HepG2 (cell line): Measurements from ENCODE around the gene IL5RA. TPM values are rescaled to one million over a fixed set of nuclear protein-coding genes. Genes with fewer than 3 reads are reported as not detected.

Source experiments
- BORCS8-MEF2B ChIP-seq: sonication (generic); formaldehyde crosslinking; IDR thresholded peaks from 2 replicates; pipeline ENCODE4 v1.8.0; 2022; ENCODE audit warnings: mild to moderate bottlenecking, missing genetic modification reagents
- CEBPG ChIP-seq: IDR thresholded peaks from 2 replicates; pipeline ENCODE4 v1.6.1; 2016
- CSRNP2 ChIP-seq: sonication (generic); formaldehyde crosslinking; conservative IDR thresholded peaks from 2 replicates; pipeline ENCODE4 v1.8.0; 2022; ENCODE audit warnings: low read depth, missing genetic modification reagents
- FOXA3 ChIP-seq: IDR thresholded peaks from 2 replicates; pipeline ENCODE4 v1.6.1; 2016; ENCODE audit warnings: missing genetic modification reagents, missing compliant biosample characterization
- HIC2 ChIP-seq: sonication (generic); formaldehyde crosslinking; IDR thresholded peaks from 2 replicates; pipeline ENCODE4 v1.9.0; 2022; ENCODE audit warnings: low read depth, missing genetic modification reagents
- KLF11 ChIP-seq: IDR thresholded peaks from 2 replicates; pipeline ENCODE4 v1.6.1; 2016; ENCODE audit warnings: missing compliant biosample characterization
- MAF1 ChIP-seq: sonication (generic); formaldehyde crosslinking; IDR thresholded peaks from 2 replicates; pipeline ENCODE4 v1.5.0; 2020; ENCODE audit warnings: missing genetic modification reagents, borderline replicate concordance
- MTF1 ChIP-seq: sonication (generic); formaldehyde crosslinking; IDR thresholded peaks from 2 replicates; pipeline ENCODE4 v1.5.0; 2020; ENCODE audit warnings: missing genetic modification reagents
- RARA ChIP-seq: IDR thresholded peaks from 2 replicates; pipeline ENCODE4 v1.6.1; 2016; ENCODE audit warnings: missing genetic modification reagents, missing compliant biosample characterization
- SCMH1 ChIP-seq: sonication (generic); formaldehyde crosslinking; IDR thresholded peaks from 2 replicates; pipeline ENCODE4 v1.9.0; 2021; ENCODE audit warnings: missing genetic modification reagents, mild to moderate bottlenecking, borderline replicate concordance
- SNAPC4 ChIP-seq: sonication (generic); formaldehyde crosslinking; IDR thresholded peaks from 2 replicates; pipeline ENCODE4 v1.4.0; 2020; ENCODE audit warnings: mild to moderate bottlenecking, missing genetic modification reagents
- TOPORS ChIP-seq: sonication (generic); formaldehyde crosslinking; IDR thresholded peaks from 2 replicates; pipeline ENCODE4 v1.8.0; 2023; ENCODE audit warnings: mild to moderate bottlenecking, missing genetic modification reagents
- YEATS4 ChIP-seq: sonication (generic); formaldehyde crosslinking; IDR thresholded peaks from 2 replicates; pipeline ENCODE4 v1.4.0; 2020; ENCODE audit warnings: missing genetic modification reagents, borderline replicate concordance
- ZZZ3 ChIP-seq: sonication (generic); formaldehyde crosslinking; IDR thresholded peaks from 2 replicates; pipeline ENCODE4 v1.4.0; 2020; ENCODE audit warnings: missing genetic modification reagents, mild to moderate bottlenecking, borderline replicate concordance
- polyA plus RNA-seq, 8 experiments: library from polyadenylated mRNA; depleted of rRNA in 3 of 8; stranded (reverse) in 7 of 8; unstranded in 1 of 8; fragments of >200 nt; fragmentation: Illumina TruSeq in 4 of 8; extraction: Trizol in 4 of 8; gene quantifications; 2 replicates each; pipeline versions ENCODE4 v1.2.1 to v1.2.3, GENCODE V29; 2011 to 2016; ENCODE audit warnings: low read depth in 4 of 8, missing spikeins in 1 of 8, mixed read lengths in 1 of 8; ENCODE audit not compliant: insufficient read depth in 1 of 8
- total RNA-seq, 5 experiments: library from RNA; depleted of rRNA; stranded (reverse); fragments of >200 nt; fragmentation: Illumina TruSeq; extraction: Trizol; gene quantifications; 2 replicates each; pipeline ENCODE4 v1.2.3, GENCODE V29; 2016; ENCODE audit warnings: low read depth in 1 of 5
- TF ChIP-seq, protein P1 (sequence below): sonication (generic); formaldehyde crosslinking; conservative IDR thresholded peaks from 2 replicates; pipeline ENCODE4 v1.4.0; 2020; ENCODE audit warnings: missing genetic modification reagents
- TF ChIP-seq, protein P2 (sequence below): sonication (generic); formaldehyde crosslinking; IDR thresholded peaks from 2 replicates; pipeline ENCODE4 v1.4.0; 2020; ENCODE audit warnings: missing genetic modification reagents

Gene IL5RA
- total and polyA plus RNA-seq, 2 of the 13 experiments (the other 11 are each of a cell fraction or from before 2014, with no cell fraction given), result not detected

DNA sequence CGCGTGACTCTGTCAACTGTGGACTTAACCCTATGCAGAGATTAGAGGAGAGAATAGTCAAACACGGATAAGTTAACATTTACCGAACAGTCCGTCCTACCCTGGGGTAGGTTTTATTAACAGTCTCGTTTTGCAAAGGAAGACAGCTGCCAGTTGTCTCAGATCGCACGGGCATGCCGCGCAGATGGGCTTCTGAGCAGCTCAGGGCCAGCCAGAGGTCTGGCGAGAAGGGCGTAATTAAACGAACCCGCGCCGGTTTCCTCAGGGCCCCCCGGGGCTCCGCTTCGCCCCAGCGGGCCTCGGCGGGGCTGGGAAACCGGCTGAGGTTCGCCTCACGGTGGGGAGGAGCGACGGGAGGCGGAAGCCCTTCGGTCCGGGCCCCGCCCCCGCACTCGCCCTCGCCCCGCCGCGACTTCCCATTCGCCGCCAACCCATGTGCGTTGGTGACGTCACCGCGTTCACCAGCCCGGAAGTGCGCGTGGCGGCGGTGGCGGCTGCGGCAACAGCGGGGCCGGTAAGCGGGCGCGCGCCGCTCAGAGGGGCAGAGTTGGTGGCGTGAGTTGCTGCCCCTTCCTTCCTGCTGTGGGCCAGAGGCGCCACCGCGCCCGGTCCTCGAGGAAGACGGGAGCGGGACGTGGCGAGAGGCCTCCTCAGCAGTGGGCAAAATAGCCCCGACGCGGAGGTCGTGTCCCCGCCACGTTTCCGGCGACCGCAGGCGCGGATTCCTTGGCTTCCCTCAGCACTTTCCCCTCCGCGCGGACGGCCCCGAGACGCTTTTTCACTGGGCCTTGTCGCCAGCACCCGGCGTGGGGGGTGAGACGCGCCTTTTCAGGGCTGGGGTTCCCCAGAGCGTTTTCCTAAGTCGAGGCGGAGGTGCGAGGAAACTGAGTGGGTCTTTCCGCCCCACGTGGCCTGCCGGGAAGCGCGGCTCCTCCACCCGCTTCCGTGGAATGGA, 16.6 kb upstream of the IL5RA start, which contains the start of gene TRNT1 (continued):
- TF ChIP-seq FOXA3 (CRISPR knock-in tag), result no peak; the same call in 1 of the 2 replicates
- peak; percentile 73; the same call in 1 of the 2 replicates for TF ChIP-seq MTF1
- TF ChIP-seq, protein P1, sequence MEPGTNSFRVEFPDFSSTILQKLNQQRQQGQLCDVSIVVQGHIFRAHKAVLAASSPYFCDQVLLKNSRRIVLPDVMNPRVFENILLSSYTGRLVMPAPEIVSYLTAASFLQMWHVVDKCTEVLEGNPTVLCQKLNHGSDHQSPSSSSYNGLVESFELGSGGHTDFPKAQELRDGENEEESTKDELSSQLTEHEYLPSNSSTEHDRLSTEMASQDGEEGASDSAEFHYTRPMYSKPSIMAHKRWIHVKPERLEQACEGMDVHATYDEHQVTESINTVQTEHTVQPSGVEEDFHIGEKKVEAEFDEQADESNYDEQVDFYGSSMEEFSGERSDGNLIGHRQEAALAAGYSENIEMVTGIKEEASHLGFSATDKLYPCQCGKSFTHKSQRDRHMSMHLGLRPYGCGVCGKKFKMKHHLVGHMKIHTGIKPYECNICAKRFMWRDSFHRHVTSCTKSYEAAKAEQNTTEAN, result no peak; the same call in 1 of the 2 replicates
- TF ChIP-seq SCMH1 (CRISPR knock-in tag), result no peak
- TF ChIP-seq MAF1 (CRISPR knock-in tag), result peak; percentile 68; the same call in 1 of the 2 replicates
- TF ChIP-seq, protein P2, sequence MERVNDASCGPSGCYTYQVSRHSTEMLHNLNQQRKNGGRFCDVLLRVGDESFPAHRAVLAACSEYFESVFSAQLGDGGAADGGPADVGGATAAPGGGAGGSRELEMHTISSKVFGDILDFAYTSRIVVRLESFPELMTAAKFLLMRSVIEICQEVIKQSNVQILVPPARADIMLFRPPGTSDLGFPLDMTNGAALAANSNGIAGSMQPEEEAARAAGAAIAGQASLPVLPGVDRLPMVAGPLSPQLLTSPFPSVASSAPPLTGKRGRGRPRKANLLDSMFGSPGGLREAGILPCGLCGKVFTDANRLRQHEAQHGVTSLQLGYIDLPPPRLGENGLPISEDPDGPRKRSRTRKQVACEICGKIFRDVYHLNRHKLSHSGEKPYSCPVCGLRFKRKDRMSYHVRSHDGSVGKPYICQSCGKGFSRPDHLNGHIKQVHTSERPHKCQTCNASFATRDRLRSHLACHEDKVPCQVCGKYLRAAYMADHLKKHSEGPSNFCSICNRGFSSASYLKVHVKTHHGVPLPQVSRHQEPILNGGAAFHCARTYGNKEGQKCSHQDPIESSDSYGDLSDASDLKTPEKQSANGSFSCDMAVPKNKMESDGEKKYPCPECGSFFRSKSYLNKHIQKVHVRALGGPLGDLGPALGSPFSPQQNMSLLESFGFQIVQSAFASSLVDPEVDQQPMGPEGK (CRISPR knock-in tag), result peak; percentile 25
- TF ChIP-seq TOPORS, result peak; percentile 87
- TF ChIP-seq BORCS8-MEF2B (CRISPR knock-in tag), result peak; percentile 70; the same call in 1 of the 2 replicates
- TF ChIP-seq SNAPC4 (CRISPR knock-in tag), result no peak
- TF ChIP-seq CSRNP2 (CRISPR knock-in tag), result no peak
- TF ChIP-seq KLF11 (CRISPR knock-in tag), result no peak
- peak; percentile 57; the same call in 1 of the 2 replicates for TF ChIP-seq ZZZ3 (CRISPR knock-in tag)
- no peak for TF ChIP-seq HIC2 (CRISPR knock-in tag)
- TF ChIP-seq YEATS4 (CRISPR knock-in tag), result peak; percentile 98
- TF ChIP-seq RARA (CRISPR knock-in tag), result peak; percentile 26; the same call in 1 of the 2 replicates
- peak; percentile 40 for TF ChIP-seq CEBPG (CRISPR knock-in tag)
